ENCODE results near the gene PXDN. TPM values are rescaled to one million over a fixed set of nuclear protein-coding genes. Genes with fewer than 3 reads are reported as not detected.

Gene PXDN
- total RNA-seq, 2 donors from 2014 or later, result 29.5 to 40.8 TPM

DNA sequence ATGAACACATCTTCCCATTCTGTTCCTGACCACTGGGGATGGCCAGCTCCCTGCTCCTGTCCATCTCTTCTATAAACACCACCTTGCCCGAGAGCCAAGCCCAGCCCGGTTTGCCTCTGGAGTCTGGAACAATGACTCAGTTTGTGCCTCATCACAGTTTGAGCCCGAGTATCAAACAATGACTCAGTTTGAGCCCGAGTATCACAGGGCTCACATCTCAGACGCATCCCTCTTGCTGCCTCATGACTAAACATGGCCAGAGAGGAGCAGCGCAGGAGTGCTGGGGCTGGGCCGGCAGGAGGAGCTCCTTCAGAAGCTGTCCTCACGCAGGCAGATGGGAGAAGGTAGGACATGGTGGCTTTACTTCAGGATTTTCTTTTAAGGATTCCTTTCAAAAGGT lies 68.7 kb downstream of the PXDN start:
- intact Hi-C loops (cut with DNase I), result loop anchor here (1.0 to 2.0 kb wide), 2 partner anchors 67 to 83 kb away; no protein-coding TSS in a partner anchor
- no peaks in the 10 kb centered on the region for H3K4me1 ChIP-seq (replicated peaks)
- H3K9me3 ChIP-seq, result no peaks in the 10 kb centered on the region
- no peak overlapping the region for H3K4me3 ChIP-seq
- H3K27me3 ChIP-seq (replicated peaks; ENCODE audit: insufficient read depth), result no peaks in the 10 kb centered on the region
- 39% methylated on average over 8 of the region's 8 CpGs for WGBS
- no peak for TF ChIP-seq POLR2A (IDR thresholded peaks at IDR 0.05)
- peak; percentile 83 for TF ChIP-seq POLR2AphosphoS5 (IDR thresholded peaks at IDR 0.05)
- TF ChIP-seq, protein P1, sequence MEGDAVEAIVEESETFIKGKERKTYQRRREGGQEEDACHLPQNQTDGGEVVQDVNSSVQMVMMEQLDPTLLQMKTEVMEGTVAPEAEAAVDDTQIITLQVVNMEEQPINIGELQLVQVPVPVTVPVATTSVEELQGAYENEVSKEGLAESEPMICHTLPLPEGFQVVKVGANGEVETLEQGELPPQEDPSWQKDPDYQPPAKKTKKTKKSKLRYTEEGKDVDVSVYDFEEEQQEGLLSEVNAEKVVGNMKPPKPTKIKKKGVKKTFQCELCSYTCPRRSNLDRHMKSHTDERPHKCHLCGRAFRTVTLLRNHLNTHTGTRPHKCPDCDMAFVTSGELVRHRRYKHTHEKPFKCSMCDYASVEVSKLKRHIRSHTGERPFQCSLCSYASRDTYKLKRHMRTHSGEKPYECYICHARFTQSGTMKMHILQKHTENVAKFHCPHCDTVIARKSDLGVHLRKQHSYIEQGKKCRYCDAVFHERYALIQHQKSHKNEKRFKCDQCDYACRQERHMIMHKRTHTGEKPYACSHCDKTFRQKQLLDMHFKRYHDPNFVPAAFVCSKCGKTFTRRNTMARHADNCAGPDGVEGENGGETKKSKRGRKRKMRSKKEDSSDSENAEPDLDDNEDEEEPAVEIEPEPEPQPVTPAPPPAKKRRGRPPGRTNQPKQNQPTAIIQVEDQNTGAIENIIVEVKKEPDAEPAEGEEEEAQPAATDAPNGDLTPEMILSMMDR (IDR thresholded peaks at IDR 0.05), result peak in 1 of 4 experiments; percentile 42
- H3K27ac ChIP-seq, result peak overlapping the region; percentile 79 to 80
- peaks cover 4 to 7% of the 10 kb centered on the region in 2 donors for H3K36me3 ChIP-seq
- DNase-seq (ENCODE audit: low spot score), result peak; percentile 74

- 82% methylated on average over 18 of the region's 18 CpGs for WGBS
- intact Hi-C loops (cut with DNase I), result loop anchor here (1.0 kb wide), 1 partner anchor 83 kb away; no protein-coding TSS in a partner anchor
- H3K4me1 ChIP-seq (replicated peaks), result no peaks in the 10 kb centered on the region
- H3K4me3 ChIP-seq, result no peak overlapping the region
- peaks cover 4 to 7% of the 10 kb centered on the region in 2 donors for H3K36me3 ChIP-seq
- H3K27me3 ChIP-seq (replicated peaks; ENCODE audit: insufficient read depth), result no peaks in the 10 kb centered on the region
- no peak for DNase-seq (ENCODE audit: low spot score)
- H3K9me3 ChIP-seq, result no peaks in the 10 kb centered on the region
- peak overlapping the region; percentile 79 to 80 for H3K27ac ChIP-seq
- TF ChIP-seq, protein P1 (IDR thresholded peaks at IDR 0.05), result no peak
- TF ChIP-seq POLR2A (IDR thresholded peaks at IDR 0.05), result no peak
- TF ChIP-seq POLR2AphosphoS5 (IDR thresholded peaks at IDR 0.05), result no peak
Measured at GRCh38 chr2:1674766-1675397, 69.4 kb downstream of the PXDN start.

- Histone ChIP-seq H3K9me3 (no peaks in the 10 kb centered on the region), H3K27me3 (replicated peaks; ENCODE audit: insufficient read depth) (no peaks in the 10 kb centered on the region), H3K4me3 (no peak overlapping the region), H3K4me1 (replicated peaks) (no peaks in the 10 kb centered on the region), H3K27ac (no peak overlapping the region), H3K36me3 (peaks cover 2 to 7% of the 10 kb centered on the region in 2 donors)
- TF ChIP-seq, protein P1 (IDR thresholded peaks at IDR 0.05), result no peak
- TF ChIP-seq POLR2A (IDR thresholded peaks at IDR 0.05) (no peak), POLR2AphosphoS5 (IDR thresholded peaks at IDR 0.05) (no peak)
- intact Hi-C loops (cut with DNase I), result no loop called here
- WGBS, result 88% methylated on average over 9 of the region's 9 CpGs
- DNase-seq (ENCODE audit: low spot score), result no peak
Measured at GRCh38 chr2:1674276-1674675, 70.0 kb downstream of the PXDN start.

- DNase-seq (ENCODE audit: low spot score), result no peak
- Histone ChIP-seq H3K27ac (no peak overlapping the region), H3K9me3 (no peaks in the 10 kb centered on the region), H3K27me3 (replicated peaks; ENCODE audit: insufficient read depth) (no peaks in the 10 kb centered on the region), H3K4me1 (replicated peaks) (no peaks in the 10 kb centered on the region), H3K4me3 (no peak overlapping the region), H3K36me3 (peaks cover 2 to 7% of the 10 kb centered on the region in 2 donors)
- WGBS, result 92% methylated on average over 18 of the region's 18 CpGs
- intact Hi-C loops (cut with DNase I), result no loop called here
- TF ChIP-seq POLR2A (IDR thresholded peaks at IDR 0.05), result no peak
- no peak for TF ChIP-seq POLR2AphosphoS5 (IDR thresholded peaks at IDR 0.05)
- TF ChIP-seq, protein P1 (IDR thresholded peaks at IDR 0.05), result no peak
Measured at GRCh38 chr2:1673160-1673944, 71.0 kb downstream of the PXDN start.
